ENCODE measurements around the gene DAB2. TPM values are rescaled to one million over a fixed set of nuclear protein-coding genes. Genes with fewer than 3 reads are reported as not detected.
"Not testable (repeated sequence)": the region's sequence is repeated elsewhere in the genome, so short reads cannot be mapped to it uniquely, and the experiment has no call there.

The DAB2 gene
- total RNA-seq, 2 donors from 2014 or later = 96.8 to 133 TPM

DNA sequence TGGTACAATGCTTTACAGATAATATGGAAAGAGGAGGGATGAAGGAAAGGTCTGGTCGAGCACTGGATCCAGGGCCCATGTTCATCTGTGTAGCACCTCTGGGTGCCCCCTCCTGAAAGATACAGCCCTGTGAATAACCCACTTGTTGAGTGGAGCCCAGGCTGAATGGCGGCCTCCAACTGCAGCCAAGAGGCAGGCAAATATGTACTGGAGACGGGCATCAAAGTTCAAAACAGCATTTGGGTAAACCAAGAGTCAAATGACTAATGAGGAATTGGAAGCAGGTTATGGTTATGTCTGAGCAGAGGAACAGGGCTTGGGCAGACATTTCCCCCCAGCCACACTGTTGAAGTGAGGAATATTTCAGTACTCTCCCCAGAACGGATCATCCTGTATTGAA, 61.6 kb downstream of the DAB2 start:
- intact Hi-C loops (cut with DNase I) = no loop called here

DNA sequence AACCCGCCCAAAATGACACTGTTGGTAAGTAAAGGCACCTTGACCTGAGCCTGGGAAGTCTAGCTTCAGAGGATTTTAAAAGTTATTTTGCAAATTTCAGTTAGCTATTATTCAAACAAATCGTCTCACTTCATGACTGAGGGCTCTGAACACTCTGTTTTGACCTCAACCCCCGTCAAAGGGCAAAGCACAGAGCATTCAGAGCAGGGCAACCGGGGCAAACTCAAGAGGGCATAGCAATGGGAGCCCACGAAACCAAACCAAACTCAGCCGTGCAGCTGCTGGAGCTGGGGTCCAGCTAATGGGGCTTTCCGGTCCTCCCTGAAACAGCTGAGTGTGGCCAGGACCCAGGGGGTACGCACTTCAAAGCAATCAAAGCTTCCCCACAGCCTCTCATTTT, 62.1 kb downstream of the DAB2 start:
- intact Hi-C loops (cut with DNase I) = no loop called here

More for the DNA sequence above, 61.6 kb downstream of the DAB2 start:
- no peak for DNase-seq (ENCODE audit: low spot score)

DNA sequence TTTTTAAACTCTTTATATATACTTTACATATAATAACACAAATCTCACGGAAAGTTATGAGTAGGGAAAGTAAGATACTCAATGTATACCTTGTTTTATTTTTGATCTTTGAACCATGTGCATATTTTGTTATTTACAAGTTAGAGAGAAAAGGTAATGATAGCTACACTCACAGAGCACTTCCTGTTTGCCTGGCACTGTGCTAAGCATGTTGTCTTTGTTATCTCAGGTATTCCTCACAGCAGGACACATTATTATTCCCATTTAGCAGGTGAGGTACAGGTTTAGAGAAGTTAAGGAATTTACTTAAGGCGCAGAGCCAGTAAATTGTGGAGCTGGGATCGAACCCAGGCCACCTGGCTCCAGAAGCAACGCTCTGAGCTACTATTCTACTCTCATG, 63.5 kb downstream of the DAB2 start:
- intact Hi-C loops (cut with DNase I) = no loop called here
- DNase-seq (ENCODE audit: low spot score) = no peak

More for the DNA sequence above, 62.1 kb downstream of the DAB2 start:
- DNase-seq (ENCODE audit: low spot score) = no peak

DNA sequence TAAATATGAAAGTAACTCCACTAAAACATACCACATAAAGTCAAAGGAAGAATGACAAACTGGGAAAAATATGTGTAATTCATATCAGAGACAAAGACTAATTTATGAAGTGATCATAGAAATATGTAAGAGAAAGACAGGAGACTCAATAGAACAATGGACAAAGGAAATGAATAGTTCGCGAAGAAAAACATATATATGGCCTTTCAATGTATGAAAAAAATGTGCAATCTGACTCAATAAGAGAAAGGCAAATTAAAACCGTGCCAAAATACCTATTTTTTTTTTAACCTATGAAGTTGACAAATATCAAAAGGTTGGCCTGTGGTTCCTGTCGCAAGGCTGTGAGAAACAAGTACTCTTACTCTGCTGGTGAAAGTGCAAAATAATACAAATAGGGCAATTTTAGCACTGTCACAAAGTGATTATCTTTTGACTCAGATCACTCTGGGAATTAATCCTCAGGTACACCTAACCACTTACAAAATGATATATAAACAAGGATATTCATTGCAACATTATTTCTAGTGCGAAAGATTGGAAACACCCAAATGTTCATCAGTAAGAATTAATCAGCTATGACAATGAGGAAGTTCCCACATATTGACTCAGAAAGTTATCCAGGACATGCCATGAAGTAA, 64.2 kb downstream of the DAB2 start:
- intact Hi-C loops (cut with DNase I) = no loop called here
- DNase-seq (ENCODE audit: low spot score) = no peak

DNA sequence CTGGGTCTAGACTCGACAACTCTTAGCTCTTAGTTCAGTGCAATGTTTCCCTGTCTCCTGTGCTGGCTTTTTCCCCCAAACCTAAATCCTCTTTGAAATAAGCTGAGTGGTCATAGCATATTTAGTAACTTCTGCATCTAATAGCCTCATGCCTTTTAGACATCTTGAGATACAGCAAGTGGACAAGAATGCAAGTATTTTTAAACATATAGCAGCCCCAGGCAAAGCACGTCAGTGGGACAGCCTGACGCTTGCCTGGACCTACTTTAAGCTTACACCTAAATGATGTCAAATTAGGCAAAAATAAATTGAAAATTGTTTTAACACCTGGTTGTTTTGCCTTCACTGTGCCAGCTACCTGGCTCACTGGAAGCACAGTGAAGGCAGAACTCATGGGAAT, 68.5 kb downstream of the DAB2 start:
- no peak for DNase-seq (ENCODE audit: low spot score)
- intact Hi-C loops (cut with DNase I) = no loop called here

DNA sequence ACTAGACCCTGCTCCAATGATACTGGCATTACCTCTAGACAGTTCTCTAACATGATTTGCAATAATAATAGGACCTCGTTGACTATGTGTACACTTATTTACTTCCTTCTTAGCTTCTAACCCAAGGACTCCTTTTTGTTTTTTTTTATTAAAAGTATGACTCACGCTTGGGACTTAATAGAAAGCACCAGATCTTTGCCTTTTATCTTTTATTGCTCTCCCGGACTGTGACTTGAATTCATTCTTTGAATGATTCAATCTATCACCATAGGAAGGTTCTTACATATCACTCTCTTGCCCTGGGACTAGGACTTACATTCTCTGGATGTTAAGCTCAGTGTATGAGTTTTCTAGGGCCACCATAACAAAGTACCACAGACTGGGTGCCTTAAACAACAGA, 69.5 kb downstream of the DAB2 start:
- no peak for DNase-seq (ENCODE audit: low spot score)

DNA sequence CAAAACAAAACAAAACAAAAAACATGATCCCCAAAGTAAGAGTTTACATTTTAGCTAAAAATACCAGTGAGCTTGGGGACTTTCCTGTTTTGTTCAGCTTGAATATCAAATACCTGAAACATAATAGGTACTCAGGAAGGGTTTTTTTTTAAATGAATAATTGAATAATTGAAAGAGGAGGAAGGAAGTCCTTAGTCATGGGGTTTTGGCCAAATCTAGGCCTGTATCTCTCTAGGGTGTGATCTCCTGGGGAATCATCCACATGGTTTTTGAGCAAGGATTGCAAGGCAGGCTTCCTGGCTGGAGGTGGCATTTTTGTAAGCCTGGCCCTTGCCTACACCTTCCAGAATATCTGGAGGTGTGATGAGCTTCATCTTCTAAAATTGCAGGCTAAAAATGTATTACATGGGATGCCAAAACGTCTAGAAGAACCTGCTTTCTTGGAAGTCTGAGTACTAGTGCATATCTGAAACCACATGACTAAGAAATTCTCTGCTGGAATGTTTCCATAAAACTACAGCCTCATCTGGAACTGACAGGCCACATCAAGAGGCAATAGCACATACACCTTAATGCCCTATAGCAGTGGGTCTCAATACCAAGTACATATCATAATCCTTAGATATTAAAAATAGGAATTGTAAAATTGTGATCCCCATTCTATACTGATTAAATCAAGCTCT, 70.9 kb downstream of the DAB2 start:
- no peak for DNase-seq (ENCODE audit: low spot score)
- intact Hi-C loops (cut with DNase I) = no loop called here

More for the DNA sequence above, 69.5 kb downstream of the DAB2 start:
- intact Hi-C loops (cut with DNase I) = no loop called here

DNA sequence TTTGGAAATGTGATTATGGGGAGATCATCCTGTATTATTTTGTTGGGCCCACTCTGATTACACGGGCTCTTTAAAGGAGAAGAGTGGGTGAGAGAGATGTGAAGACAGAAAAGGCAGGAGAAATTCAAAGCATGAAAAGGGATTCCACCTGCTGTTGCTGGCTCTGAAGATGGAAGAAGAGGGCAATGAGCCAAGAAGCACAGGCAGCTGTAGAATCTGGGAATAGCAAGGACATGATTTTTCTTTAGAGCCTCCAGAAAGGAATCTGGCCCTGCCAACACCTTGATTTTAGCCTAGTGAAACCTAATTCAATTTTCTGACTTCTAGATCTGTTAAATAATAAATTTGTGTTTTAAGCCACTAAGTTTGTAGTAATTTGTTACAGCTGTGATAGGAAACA, 71.8 kb downstream of the DAB2 start:
- DNase-seq (ENCODE audit: low spot score) = no peak
- intact Hi-C loops (cut with DNase I) = no loop called here

DNA sequence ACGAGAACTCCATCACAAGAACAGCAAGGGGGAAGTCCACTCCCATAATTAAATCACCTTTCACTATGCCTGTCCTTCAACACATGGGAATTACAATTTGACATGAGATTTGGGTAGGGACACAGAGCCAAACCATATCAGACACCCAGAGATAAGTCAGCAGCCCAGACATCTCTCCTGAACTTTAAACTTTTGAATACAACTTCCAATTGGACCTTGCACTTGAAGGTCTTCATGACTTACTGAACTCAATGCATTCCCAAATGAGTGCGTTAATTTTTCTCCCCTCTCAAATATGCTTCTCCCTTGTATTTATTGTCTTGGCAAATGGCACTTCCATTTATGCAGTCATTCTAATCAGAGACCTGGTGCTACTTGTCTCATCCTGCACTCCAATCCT, 72.6 kb downstream of the DAB2 start:
- no peak for DNase-seq (ENCODE audit: low spot score)
- intact Hi-C loops (cut with DNase I) = no loop called here

DNA sequence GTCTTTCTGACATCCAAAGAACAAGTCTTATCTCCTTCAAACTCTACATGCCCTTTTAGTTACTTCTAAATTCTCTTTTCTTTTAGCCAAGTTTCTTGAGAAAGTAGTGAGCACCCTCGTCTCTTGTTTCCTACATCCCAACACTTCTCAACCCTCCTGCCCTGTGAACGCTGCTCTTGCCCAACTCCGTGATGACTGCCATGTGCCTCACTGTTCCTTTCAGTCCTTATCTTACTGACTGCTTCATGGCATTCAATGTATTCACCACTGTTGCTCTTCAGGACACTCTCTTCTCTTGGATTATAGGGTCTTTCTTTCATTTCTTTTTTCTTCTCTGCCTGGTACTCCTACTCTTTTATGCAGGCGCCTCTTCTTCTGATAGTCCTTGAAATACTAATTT, 75.3 kb downstream of the DAB2 start:
- DNase-seq (ENCODE audit: low spot score) = no peak
- intact Hi-C loops (cut with DNase I) = no loop called here

DNA sequence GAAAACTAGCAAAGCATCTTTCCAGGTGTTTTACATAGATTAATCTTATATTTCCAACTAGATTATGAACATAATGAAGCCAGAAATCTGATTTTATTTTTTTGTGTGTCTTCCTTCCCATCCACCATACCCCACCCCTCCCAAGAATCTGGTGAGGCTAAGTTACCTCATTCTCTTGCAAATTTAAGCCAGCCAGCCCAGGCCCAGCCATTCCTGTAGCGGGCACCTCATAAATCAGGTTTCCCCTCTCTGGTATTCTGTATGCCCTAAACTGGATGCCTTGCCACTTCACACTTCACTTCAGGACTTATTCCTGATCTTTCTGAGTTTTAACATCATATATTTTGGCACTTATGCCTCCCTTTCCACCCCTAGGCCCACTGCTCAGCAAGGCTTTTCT, 82.3 kb downstream of the DAB2 start:
- DNase-seq (ENCODE audit: low spot score) = no peak
- intact Hi-C loops (cut with DNase I) = no loop called here

DNA sequence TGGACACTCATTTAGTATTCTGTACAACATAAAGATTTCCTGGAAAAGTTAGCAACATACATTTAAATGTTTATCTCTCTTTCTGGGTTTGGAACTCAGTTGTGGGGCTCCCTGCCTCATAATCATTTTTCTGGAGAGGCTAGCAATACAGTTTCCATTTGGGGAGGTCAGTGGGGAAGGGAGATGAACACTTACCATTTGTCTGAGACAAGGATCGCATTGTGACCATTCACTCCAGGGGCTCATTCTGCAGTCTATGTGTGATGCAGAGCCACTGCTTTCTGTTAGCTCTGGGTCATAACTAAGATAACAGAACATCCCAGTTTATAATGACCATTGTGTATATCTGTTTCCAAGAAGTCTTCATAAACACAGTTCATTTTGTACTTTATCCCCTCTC, 82.9 kb downstream of the DAB2 start:
- DNase-seq (ENCODE audit: low spot score) = no peak
- intact Hi-C loops (cut with DNase I) = no loop called here

DNA sequence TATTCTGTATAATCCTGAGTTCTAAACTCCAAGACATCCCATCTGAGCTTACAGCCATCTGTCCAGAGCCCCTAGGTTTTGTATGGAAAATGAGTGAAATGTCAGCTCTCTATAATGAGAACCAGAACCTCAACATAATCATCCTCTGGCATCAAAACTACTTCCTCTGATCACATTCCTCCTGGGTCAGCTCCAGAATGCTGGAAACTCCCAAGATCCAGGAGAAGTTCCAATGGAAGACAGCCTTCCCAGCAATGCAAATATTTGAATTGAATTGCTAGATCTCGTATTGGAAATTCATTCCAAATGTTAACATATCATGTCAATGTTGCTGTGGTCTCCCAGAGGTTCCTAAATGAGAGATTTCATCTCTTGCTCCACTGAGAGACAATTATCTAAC, 84.3 kb downstream of the DAB2 start:
- intact Hi-C loops (cut with DNase I) = no loop called here
- DNase-seq (ENCODE audit: low spot score) = no peak

DNA sequence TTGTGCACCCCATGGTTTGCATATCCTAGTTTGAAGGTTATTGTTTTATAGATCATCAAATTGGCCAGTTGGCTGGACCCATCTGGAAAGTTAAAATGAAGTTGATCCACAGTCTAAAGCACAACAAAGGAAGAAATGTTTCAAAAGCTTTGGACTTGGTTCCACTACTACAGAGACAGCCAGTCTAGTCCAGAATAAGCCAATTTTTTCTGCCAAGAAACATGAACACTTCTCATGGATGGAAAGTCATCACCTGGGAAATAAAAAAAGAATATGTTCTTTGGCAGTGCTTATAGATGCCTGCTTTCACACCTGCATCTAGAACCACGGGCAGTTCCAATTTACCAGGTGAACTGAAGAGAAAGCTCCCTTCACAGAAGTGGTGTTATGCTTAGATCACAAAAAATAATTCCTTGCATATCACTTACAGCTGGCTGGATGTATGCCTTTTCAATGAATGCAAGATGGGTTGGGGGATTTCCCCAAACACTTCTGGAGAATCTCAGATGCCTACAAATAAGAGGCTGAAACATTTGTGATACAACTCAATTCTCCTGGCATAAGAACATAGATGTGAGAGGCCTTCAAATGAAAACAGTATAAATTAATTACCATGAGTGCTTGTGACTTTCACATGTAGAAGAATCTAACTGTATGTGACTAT, 87.4 kb downstream of the DAB2 start:
- intact Hi-C loops (cut with DNase I) = no loop called here
- DNase-seq (ENCODE audit: low spot score) = no peak

DNA sequence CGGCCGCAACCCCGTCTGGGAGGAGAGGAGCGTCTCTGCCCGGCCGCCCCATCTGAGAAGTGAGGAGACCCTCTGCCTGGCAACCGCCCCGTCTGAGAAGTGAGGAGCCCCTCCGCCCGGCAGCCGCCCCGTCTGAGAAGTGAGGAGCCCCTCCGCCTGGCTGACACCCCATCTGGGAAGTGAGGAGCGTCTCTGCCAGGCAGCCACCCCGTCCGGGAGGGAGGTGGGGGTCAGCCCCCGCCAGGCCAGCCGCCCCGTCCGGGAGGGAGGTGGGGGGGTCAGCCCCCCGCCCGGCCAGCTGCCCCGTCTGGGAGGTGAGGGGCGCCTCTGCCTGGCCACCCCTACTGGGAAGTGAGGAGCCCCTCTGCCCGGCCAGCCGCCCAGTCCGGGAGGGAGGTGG, 90.5 kb downstream of the DAB2 start:
- DNase-seq (ENCODE audit: low spot score); intact Hi-C loops (cut with DNase I): not testable (repeated sequence)

DNA sequence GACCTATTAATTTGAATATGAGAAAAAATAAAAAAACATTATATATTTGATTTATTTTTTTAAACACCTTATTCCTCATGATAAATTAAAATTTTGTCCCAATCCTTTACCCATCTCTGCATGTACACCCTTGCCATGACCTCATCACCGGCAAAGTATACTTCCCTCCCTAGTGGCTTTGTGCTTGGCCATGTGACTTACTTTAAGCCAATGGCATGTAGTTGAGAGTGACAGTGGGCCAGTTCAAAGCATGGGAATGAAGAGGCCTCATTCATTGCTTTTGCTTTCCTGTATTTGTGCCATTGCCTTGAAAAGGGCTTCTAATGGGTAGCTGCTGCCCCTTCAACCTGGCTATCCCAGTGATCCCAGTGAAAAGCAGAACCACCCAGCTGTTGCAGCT, 91.7 kb downstream of the DAB2 start:
- intact Hi-C loops (cut with DNase I) = no loop called here
- DNase-seq (ENCODE audit: low spot score) = no peak

DNA sequence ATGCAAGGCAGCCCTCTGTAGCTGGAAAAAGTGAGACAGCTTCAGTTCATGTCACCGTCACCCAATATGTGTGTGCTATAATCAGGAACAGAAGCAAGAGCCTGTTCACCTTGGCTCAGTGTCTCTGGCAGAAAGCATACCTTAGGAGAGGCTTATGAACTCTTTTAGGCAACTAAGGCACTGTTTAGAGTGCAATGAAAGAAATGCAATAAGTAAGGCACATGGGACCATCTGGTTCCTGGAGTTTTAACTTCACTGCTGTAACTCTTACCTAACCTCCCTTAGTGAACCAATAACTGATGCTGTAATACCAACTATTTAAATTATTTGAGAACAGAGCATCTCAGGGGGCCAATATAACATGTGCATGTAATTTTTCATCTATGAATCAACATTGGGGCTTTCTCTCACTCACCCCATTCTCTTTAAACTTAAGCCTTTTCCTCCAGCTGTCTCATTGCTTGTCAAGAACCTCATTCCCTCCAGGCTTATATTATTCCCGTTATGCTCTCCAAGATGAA, 92.9 kb downstream of the DAB2 start:
- intact Hi-C loops (cut with DNase I) = no loop called here
- DNase-seq (ENCODE audit: low spot score) = no peak

DNA sequence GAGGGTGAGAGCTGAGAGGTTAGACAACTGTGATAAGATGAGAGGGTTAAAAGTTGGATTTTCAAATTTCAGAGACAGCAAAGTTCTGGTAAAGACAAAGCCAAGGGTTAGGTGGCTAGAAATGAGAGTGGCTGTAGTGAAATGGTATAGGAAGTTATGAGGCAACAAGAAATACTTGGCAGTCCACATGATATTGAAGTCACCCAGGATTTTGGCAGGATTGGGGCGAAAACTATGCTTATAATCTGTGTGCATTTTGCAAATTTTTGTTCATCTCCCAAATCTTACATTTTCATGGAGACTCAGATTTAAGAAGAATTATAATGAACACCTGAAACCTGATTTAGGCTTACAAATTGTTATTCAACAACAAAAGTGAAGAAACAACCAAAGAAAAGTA, 96.0 kb downstream of the DAB2 start:
- DNase-seq (ENCODE audit: low spot score) = no peak
- intact Hi-C loops (cut with DNase I) = no loop called here

DNA sequence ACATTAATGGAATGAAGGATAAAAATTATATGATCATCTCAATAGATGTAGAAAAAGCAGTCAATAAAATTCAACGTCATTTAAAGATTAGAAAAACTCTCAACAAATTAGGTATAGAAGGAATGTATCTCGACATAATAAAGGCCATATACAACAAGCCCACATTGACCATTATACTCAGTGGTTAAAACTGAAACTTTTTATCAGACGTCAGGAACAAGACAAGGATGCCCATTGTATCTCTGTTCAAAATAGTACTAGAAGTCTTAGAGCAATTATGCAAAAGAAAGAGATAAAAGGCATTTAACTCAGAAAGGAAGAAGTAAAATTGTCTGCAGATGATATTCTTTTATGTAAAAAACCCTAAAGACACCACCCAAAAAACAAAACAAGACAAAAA, 101.2 kb downstream of the DAB2 start:
- DNase-seq (ENCODE audit: low spot score) = no peak
- intact Hi-C loops (cut with DNase I) = no loop called here

Measured in posterior vena cava (tissue), 2 donors.